OCI-LY1 (cell line): ENCODE results near the gene METTL26.

ENCODE experiments used
- CTCF ChIP-seq: fragments of 200-600 bp; sonication (generic), shearing (Covaris generic); IDR thresholded peaks from 2 replicates; pipeline ENCODE4 v1.5.1; 2017; ENCODE audit warnings: mild to moderate bottlenecking, antibody characterized with exemption, low read length, moderate library complexity, mixed read lengths
- EZH2 ChIP-seq: fragments of 200-600 bp; sonication (generic), shearing (Covaris generic); IDR thresholded peaks from 2 replicates; pipeline ENCODE4 v1.8.0; 2017; ENCODE audit warnings: borderline replicate concordance, mixed run types, mild to moderate bottlenecking, antibody characterized with exemption, low read length, moderate library complexity, mixed read lengths

GRCh38 chr16:632486-633335 is 3.4 kb downstream of the METTL26 start:
- TF ChIP-seq CTCF (no peak), EZH2 (no peak)
